T-helper 1 cell treated with Interleukin-12 subunit alpha and Interleukin-12 subunit beta and Interleukin-4 antibody, amounts not matched to agents 30 μg/mL and 1 μg/mL, for 36 hours (primary cell): ENCODE measurements around the gene AFAP1L2.

Experiments
- H3K27ac Mint-ChIP-seq: one replicate; pipeline ENCODE4 v1.8.0; 2021; ENCODE audit warnings: mild to moderate bottlenecking, mixed read lengths
- H3K27me3 Mint-ChIP-seq: one replicate; pipeline ENCODE4 v1.8.0; 2021; ENCODE audit warnings: low read depth, mixed read lengths
- H3K36me3 Mint-ChIP-seq: one replicate; pipeline ENCODE4 v1.8.0; 2021; ENCODE audit warnings: low read depth, mixed read lengths
- H3K4me1 Mint-ChIP-seq: one replicate; pipeline ENCODE4 v1.8.0; 2021; ENCODE audit warnings: low read depth, mixed read lengths
- H3K4me3 Mint-ChIP-seq: one replicate; pipeline ENCODE4 v1.8.0; 2021; ENCODE audit warnings: mild to moderate bottlenecking, moderate library complexity, mixed read lengths
- H3K9me3 Mint-ChIP-seq: one replicate; pipeline ENCODE4 v1.8.0; 2021; ENCODE audit warnings: mixed read lengths

Gene AFAP1L2, protein sequence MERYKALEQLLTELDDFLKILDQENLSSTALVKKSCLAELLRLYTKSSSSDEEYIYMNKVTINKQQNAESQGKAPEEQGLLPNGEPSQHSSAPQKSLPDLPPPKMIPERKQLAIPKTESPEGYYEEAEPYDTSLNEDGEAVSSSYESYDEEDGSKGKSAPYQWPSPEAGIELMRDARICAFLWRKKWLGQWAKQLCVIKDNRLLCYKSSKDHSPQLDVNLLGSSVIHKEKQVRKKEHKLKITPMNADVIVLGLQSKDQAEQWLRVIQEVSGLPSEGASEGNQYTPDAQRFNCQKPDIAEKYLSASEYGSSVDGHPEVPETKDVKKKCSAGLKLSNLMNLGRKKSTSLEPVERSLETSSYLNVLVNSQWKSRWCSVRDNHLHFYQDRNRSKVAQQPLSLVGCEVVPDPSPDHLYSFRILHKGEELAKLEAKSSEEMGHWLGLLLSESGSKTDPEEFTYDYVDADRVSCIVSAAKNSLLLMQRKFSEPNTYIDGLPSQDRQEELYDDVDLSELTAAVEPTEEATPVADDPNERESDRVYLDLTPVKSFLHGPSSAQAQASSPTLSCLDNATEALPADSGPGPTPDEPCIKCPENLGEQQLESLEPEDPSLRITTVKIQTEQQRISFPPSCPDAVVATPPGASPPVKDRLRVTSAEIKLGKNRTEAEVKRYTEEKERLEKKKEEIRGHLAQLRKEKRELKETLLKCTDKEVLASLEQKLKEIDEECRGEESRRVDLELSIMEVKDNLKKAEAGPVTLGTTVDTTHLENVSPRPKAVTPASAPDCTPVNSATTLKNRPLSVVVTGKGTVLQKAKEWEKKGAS

DNA sequence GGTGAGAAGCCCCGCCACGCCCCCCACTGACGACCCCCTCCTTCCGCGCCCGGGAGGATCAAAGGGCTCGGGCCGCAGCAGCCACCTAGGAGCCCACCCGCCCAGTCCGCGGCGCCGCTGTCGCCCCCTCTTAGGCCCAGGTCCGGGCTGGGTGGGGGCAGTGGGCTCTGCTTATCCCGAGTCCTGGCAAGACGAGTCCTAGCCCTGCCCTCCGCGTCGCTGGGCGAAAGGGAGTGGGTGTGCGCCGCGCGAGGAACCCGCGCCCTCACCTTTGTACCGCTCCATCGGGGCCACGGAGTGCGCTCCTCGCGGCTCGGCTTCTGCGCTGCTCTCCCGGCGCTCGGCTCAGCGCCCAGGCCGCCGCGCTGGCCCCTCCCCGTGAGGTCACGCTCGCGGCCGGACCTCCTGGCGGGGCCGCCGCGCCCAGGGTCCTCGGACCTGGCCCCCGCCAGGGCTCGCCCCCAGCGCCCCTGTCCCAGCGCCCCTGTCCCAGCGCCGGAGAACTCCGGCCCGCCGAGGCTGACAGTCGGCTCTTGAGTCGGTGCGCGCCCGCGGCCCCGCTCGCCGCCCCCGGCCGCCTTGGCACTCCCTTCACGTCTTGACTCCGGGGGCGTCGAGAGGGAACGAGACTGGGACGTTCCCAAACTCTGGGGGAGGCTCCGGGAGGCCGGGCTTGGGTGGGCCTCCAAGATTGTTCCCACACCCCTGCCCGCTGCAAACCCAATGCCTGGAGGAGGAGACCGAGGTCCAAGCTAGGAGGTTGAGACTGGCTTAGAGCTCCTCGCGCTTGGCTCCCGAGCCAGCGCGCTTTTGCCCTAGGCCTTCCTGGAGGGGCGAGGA is at the start of gene AFAP1L2:
AFAP1L2 (minus strand) TSS at position 332 of the 840 bp plus-strand sequence; CDS start at position 285, 47 bp downstream.
- Mint-ChIP-seq H3K9me3 (no peaks in the 10 kb centered on the region), H3K27me3 (peaks cover 65% of the 10 kb centered on the region), H3K4me3 (peak within 1 kb of the TSS; percentile 55), H3K27ac (no peak within 1 kb of the TSS), H3K4me1 (peaks cover 6% of the 10 kb centered on the region), H3K36me3 (no peaks in the 10 kb centered on the region)

DNA sequence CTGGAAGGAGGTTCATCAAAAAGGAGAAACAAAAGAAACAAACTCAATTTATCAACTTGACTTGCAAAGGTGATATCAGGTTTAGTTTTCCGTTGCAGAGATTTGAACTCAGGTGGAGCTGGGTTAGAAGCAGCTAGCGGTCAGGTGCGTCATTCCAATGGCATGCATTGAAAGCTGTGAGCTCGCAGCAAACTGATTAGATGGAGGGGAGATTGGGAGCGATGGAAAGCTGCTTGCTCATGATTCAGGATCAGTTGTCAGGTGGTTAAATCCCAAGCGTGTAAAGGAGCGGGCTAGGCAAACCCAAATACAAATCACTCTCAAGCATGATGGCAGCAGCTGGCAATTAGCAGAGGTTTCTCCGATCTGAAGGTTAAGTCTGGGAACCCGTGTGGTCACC is 49.3 kb upstream of the AFAP1L2 start:
- no peaks in the 10 kb centered on the region for H3K27me3 Mint-ChIP-seq
- H3K27ac Mint-ChIP-seq: no peak overlapping the region
- peaks cover 12% of the 10 kb centered on the region for H3K36me3 Mint-ChIP-seq
- no peak overlapping the region for H3K4me3 Mint-ChIP-seq
- no peaks in the 10 kb centered on the region for H3K9me3 Mint-ChIP-seq
- H3K4me1 Mint-ChIP-seq: peaks cover 5% of the 10 kb centered on the region

DNA sequence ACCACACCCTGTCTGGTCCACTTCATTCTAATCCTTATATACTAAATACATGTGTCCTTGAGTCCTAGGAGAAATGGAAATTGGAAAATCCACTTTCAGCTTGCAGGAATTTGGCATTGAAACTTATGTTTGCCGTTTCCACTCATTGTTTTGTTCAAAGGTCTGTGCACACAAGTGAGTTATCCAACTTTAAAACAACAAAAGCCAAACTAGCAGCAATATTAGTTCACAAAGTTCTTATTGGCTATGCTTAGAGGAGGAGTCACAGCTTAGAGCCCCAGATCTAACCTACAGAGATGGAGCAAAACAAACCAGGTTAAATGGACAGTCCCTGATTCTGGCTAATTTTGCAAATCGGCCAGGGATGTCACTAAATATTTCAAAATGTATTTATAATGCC is 44.6 kb upstream of the AFAP1L2 start:
- Mint-ChIP-seq H3K36me3 (peaks cover 21% of the 10 kb centered on the region), H3K4me1 (no peaks in the 10 kb centered on the region), H3K9me3 (no peaks in the 10 kb centered on the region), H3K4me3 (no peak overlapping the region), H3K27me3 (no peaks in the 10 kb centered on the region), H3K27ac (no peak overlapping the region)

DNA sequence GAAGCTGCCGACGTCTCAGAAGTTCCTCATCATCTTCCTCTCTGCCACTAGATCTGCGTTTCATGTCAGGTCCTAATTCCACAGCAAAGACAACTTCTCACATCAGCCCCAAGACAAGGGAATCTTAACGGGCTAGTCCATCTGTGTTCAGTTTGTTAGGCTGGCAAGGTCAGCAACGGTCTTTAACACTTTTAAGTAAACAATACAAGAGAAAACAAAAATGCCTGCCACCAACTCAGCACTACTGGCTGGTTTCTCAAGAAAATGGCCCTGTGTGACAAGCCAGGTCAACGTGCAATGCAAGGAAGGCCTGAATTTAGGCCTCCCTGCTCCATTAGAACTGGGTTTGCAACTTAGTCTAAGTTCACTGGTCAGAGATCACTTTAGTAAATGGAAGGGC is 41.0 kb upstream of the AFAP1L2 start:
- Mint-ChIP-seq H3K27ac (no peak overlapping the region), H3K4me1 (no peaks in the 10 kb centered on the region), H3K4me3 (no peak overlapping the region), H3K9me3 (no peaks in the 10 kb centered on the region), H3K36me3 (peaks cover 19% of the 10 kb centered on the region), H3K27me3 (no peaks in the 10 kb centered on the region)

DNA sequence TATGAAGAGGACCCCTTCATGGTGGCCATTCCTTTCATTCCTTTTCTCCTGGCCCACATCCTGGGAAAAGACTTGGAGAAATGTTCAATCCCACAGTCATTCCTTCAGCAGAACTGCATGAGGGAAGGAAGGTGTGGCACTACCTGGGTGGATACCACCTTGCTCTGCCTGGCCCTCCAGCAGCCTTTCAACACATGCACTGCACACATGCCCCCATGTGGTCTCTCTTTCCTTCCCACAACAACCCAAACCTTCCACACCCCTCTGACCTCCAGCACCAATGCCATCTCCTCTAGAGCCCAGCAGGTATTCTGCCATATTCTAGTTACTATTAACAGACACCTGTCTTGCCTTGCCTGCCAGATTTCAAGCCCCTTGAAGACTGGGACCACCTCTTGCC is 40.5 kb upstream of the AFAP1L2 start:
- no peak overlapping the region for H3K4me3 Mint-ChIP-seq
- H3K9me3 Mint-ChIP-seq: no peaks in the 10 kb centered on the region
- H3K36me3 Mint-ChIP-seq: peaks cover 21% of the 10 kb centered on the region
- no peaks in the 10 kb centered on the region for H3K4me1 Mint-ChIP-seq
- H3K27ac Mint-ChIP-seq: no peak overlapping the region
- H3K27me3 Mint-ChIP-seq: no peaks in the 10 kb centered on the region

DNA sequence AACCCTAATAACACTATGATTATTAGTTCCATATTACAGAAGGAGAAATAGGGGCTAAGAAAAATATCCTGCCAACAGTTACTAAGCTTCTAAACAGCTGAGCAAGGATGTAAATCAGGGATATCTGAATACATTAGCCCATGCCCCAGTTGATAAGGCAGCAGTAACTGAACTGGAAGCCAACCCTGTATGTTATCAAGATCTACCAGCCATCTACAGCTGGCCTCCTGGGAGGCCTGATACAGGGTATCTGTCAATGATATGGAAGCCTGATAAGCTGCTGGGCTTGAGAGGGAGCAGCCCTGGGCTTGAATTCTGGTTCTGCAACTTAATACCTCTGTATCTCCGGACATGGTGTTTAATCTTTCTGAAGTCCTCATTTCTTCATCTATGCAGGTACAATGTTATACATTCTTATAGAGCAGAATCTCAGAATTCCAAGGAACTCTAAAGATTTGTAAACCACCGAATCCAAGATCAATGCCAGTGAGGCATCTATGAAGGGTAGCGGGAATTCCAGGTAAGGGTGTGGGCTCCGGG is 37.9 kb upstream of the AFAP1L2 start:
- peaks cover 37% of the 10 kb centered on the region for H3K36me3 Mint-ChIP-seq
- H3K9me3 Mint-ChIP-seq: no peaks in the 10 kb centered on the region
- no peaks in the 10 kb centered on the region for H3K27me3 Mint-ChIP-seq
- H3K27ac Mint-ChIP-seq: no peak overlapping the region
- H3K4me3 Mint-ChIP-seq: no peak overlapping the region
- H3K4me1 Mint-ChIP-seq: no peaks in the 10 kb centered on the region

DNA sequence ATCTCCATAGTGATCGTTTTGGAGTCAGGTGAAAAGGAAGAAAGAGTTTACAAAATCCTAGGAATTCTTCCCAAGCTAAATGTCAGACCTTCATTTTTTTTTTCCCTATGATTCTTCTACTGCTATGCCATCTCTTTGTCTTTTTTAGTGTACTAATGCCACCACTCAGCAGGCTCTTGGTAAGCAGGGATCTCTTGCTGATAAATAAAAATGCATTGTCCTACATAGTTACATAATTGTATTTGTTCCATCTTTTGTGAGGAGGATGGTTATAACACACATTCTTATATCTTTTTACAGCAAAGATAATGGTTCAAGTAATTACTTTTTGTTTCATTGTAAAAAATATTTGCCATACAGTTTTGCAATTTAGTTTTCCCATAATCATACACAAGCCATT is 36.8 kb upstream of the AFAP1L2 start:
- no peak overlapping the region for H3K27ac Mint-ChIP-seq
- no peak overlapping the region for H3K4me3 Mint-ChIP-seq
- H3K9me3 Mint-ChIP-seq: no peaks in the 10 kb centered on the region
- no peaks in the 10 kb centered on the region for H3K4me1 Mint-ChIP-seq
- no peaks in the 10 kb centered on the region for H3K27me3 Mint-ChIP-seq
- H3K36me3 Mint-ChIP-seq: peaks cover 41% of the 10 kb centered on the region

DNA sequence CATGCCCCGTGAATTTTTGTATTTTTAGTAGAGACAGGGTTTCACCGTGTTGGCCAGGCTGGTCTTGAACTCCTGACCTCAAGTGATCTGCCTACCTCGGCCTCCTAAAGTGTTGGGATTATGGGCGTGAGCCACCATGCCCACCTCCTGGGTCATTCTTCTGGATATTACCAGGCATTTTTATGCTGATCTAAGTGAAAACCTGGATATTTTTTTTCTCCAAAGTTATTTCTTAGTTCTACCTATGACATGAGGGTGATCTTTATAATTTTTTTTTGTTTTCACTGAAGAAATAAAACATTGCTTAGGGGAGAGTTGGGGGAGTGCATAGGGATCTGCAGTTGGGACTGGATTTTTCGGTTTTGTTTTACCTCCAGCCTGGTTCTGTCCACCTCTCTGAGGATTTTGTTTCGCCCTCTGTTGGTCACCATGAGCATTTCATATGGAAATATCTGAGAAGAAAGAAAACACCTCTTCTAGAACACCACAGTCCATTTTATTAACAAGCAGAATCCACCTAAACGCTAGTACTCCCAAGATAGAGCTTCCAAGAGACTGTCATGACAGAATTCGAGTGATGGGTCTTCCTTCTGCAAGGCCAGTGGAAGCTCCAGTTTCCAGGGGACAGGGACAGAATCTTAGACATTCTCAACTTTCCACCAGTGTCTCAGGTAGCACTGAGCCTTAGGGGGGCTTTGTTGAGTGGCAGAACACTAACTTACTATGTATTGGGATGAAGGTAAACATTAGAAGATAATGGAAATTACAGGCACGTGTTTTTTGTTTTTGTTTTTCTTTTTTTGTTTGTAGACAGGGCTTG is 33.4 kb upstream of the AFAP1L2 start:
- Mint-ChIP-seq H3K27me3 (no peaks in the 10 kb centered on the region), H3K4me1 (no peaks in the 10 kb centered on the region), H3K27ac (no peak overlapping the region), H3K36me3 (peaks cover 47% of the 10 kb centered on the region), H3K4me3 (no peak overlapping the region), H3K9me3 (no peaks in the 10 kb centered on the region)

DNA sequence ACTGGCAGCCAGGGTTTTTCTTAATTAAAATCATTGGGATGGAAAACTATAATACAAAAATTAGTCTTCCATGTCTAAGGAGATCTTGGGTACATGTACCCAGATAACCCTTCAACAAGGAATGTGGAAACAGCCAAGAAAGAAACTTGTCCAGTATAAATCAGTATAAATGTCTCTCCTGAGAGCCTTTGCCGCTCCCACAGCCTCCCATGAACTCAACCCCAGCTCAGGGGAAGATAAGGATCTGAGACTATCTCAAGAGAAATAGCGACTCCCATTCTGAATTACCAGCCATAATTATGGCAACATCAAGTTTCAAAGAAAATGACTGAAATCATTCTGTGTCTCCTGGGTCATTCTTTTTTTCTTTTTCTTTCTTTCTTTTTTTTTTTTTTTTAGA is 32.6 kb upstream of the AFAP1L2 start:
- no peaks in the 10 kb centered on the region for H3K4me1 Mint-ChIP-seq
- peaks cover 48% of the 10 kb centered on the region for H3K36me3 Mint-ChIP-seq
- H3K9me3 Mint-ChIP-seq: no peaks in the 10 kb centered on the region
- no peak overlapping the region for H3K27ac Mint-ChIP-seq
- H3K27me3 Mint-ChIP-seq: no peaks in the 10 kb centered on the region
- no peak overlapping the region for H3K4me3 Mint-ChIP-seq

DNA sequence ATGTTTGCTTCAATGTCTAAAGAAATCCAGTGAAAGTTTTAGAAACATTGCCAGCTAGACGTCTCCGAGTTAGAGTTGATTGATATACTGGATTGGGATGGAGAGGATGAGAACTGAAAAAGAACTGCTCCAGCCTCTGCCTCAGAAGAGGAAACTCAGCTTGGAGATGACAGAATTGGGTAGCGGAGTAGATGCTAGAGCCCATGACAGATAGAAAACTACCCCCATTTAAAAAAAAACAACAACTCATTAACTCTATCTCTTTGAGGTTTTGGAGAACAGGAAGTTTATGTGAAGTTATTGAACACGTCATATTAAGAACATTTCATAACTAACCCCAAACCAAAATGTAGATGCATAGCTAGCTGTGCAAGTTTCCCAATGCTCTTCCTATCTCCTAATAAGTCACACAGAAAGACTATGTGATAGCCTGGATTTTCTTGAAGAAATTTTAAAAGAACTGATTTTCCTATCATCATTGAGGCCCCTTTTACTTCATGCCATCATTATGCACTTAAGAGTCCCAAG is 28.3 kb upstream of the AFAP1L2 start:
- Mint-ChIP-seq H3K4me1 (no peaks in the 10 kb centered on the region), H3K27me3 (no peaks in the 10 kb centered on the region), H3K9me3 (no peaks in the 10 kb centered on the region), H3K27ac (no peak overlapping the region), H3K36me3 (peaks cover 31% of the 10 kb centered on the region), H3K4me3 (no peak overlapping the region)

DNA sequence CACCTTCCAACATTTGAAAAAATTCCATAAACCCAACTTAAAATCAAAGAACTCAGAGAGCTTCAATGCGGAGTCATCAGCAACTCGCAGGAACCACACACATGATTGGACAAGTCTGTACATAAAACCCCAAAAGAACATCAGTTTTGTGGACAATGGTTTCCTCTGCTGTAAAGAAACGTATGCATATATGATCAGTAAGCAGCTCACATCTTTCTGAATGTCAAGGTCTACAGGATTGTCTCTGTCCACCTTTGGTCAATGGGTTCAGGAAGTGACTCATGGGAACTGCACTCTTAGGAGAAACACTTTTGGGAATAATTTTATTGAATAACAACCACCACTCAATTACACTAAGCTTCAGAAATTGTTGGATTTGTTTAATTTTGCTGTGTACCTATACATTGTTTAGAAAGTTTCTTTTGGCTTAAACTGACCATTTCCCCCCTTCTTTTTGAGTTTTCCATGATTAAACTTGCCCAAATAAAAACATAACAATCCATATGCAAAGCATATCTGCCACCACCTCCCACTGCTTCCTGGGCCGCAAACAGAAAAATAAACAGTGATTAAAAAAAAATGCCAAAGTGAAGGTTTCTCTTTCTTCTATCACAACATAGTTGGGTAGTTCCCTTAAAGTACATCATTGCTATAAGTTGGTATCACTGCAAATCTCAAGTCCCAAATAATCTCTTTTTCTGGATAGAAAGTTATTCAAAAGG is 27.3 kb upstream of the AFAP1L2 start:
- Mint-ChIP-seq H3K4me1 (no peaks in the 10 kb centered on the region), H3K4me3 (no peak overlapping the region), H3K36me3 (peaks cover 29% of the 10 kb centered on the region), H3K27ac (no peak overlapping the region), H3K9me3 (no peaks in the 10 kb centered on the region), H3K27me3 (no peaks in the 10 kb centered on the region)

DNA sequence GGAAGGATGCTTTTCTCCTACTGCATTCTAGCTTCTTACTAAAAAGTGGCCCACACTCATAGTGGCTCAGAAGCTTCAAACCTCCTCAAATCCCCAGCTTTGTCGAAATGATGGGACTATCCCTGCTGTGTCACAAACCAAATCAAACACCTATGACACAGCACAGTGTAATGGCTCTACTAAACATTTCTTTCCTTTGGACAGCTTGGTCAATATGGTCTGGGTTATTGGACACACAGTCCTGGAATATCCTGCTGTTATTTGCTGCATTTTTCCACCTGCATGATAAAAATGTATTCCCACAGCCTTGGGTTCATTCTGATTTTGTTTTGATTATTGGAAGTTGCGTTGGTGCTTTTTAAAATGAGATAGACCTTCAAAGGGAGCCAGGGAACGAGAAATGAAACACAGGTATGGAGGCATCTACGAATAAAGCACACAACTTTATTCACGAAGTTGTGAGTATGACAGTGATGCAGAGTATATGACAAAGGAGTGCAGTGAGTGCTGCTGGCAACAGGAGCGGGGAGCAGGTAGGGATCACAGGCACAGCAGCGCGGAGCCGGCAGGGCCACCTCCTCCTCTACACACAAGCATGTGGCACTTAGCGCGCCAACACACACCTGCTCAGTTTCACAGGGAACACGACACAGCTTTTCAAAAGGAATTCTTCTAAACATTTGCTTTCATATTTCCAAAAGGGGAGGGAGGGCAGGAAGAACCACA is 26.5 kb upstream of the AFAP1L2 start:
- H3K27ac Mint-ChIP-seq: no peak overlapping the region
- H3K4me1 Mint-ChIP-seq: no peaks in the 10 kb centered on the region
- H3K9me3 Mint-ChIP-seq: no peaks in the 10 kb centered on the region
- H3K27me3 Mint-ChIP-seq: no peaks in the 10 kb centered on the region
- no peak overlapping the region for H3K4me3 Mint-ChIP-seq
- peaks cover 23% of the 10 kb centered on the region for H3K36me3 Mint-ChIP-seq
